ENCODE data around the gene SYTL1. TPM values are rescaled to one million over a fixed set of nuclear protein-coding genes. Genes with fewer than 3 reads are reported as not detected.

SYTL1 gene
- total and polyA plus RNA-seq, 4 donors, result 10.5 to 58.0 (median 34.6) TPM

DNA sequence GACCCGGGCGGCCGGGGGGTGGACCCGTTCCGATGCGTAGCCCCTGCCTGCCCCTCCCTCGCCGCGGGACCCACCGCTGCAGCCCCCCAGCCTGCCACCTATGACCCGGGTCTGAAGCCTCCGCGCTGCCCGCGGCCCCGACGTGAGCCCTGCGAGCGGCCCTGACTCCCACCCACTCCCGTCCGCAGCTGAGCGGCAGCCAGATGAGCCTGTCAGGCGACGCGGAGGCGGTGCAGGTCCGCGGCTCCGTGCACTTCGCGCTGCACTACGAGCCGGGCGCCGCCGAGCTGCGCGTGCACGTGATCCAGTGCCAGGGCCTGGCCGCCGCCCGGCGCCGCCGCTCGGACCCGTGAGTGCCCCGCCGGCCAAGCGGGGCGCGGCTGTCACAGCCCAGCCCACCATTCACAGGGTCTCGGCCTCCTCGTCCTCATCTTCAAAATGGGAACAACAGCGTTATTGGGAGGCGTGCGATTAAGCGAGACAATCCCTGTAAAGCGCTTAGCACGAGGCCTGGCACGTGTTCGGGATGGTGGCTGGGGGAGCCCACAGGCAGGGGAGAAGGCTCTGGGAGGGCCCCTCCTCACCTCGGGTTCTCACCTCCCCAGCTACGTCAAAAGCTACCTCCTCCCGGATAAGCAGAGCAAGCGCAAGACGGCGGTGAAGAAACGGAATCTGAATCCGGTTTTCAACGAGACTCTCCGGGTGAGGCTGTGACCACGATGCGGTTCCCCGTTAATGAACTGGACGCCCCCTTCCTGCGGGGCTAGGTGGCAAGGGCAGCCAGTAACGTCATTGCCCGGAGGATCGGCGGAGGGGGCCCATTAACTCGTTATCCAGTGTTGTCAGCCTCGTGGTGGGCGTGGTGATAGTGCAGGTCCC lies 8.2 kb downstream of the SYTL1 start:
- Histone ChIP-seq H3K9ac (ENCODE audit: insufficient read depth in 1 of 2, low read length in 2 of 2) (no peak overlapping the region), H3K9me3 (ENCODE audit: control insufficient read depth in 4 of 4, insufficient read depth in 3 of 4, low read length in 3 of 4) (no peaks in the 10 kb centered on the region), H3K4me1 (ENCODE audit: control insufficient read depth in 5 of 5, insufficient read depth in 5 of 5, low read length in 5 of 5) (peaks cover 0 to 22% (median 5%) of the 10 kb centered on the region in 5 donors), H3K4me3 (peak overlapping the region; percentile 20), H3K36me3 (ENCODE audit: control insufficient read depth in 4 of 4, insufficient read depth in 4 of 4, low read length in 4 of 4) (peaks cover 0 to 16% (median 0%) of the 10 kb centered on the region in 4 donors), H3K27ac (ENCODE audit: low read depth in 1 of 2, low read length in 1 of 2) (no peak overlapping the region), H3K27me3 (ENCODE audit: control insufficient read depth in 3 of 3, insufficient read depth in 3 of 3, low read length in 2 of 3) (peaks cover 0 to 15% (median 0%) of the 10 kb centered on the region in 3 donors)
- DNase-seq (peak; percentile 58 to 83 (median 74)), ATAC-seq (ENCODE audit: insufficient read depth, low FRiP score) (peak; percentile 32)
- 38 to 56% methylated on average over 79 to 84 of the region's 84 CpGs for WGBS, 2 donors
- TF ChIP-seq, protein P1, sequence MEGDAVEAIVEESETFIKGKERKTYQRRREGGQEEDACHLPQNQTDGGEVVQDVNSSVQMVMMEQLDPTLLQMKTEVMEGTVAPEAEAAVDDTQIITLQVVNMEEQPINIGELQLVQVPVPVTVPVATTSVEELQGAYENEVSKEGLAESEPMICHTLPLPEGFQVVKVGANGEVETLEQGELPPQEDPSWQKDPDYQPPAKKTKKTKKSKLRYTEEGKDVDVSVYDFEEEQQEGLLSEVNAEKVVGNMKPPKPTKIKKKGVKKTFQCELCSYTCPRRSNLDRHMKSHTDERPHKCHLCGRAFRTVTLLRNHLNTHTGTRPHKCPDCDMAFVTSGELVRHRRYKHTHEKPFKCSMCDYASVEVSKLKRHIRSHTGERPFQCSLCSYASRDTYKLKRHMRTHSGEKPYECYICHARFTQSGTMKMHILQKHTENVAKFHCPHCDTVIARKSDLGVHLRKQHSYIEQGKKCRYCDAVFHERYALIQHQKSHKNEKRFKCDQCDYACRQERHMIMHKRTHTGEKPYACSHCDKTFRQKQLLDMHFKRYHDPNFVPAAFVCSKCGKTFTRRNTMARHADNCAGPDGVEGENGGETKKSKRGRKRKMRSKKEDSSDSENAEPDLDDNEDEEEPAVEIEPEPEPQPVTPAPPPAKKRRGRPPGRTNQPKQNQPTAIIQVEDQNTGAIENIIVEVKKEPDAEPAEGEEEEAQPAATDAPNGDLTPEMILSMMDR (IDR thresholded peaks at IDR 0.05; ENCODE audit: control extremely low read depth, extremely low read depth), result no peak

DNA sequence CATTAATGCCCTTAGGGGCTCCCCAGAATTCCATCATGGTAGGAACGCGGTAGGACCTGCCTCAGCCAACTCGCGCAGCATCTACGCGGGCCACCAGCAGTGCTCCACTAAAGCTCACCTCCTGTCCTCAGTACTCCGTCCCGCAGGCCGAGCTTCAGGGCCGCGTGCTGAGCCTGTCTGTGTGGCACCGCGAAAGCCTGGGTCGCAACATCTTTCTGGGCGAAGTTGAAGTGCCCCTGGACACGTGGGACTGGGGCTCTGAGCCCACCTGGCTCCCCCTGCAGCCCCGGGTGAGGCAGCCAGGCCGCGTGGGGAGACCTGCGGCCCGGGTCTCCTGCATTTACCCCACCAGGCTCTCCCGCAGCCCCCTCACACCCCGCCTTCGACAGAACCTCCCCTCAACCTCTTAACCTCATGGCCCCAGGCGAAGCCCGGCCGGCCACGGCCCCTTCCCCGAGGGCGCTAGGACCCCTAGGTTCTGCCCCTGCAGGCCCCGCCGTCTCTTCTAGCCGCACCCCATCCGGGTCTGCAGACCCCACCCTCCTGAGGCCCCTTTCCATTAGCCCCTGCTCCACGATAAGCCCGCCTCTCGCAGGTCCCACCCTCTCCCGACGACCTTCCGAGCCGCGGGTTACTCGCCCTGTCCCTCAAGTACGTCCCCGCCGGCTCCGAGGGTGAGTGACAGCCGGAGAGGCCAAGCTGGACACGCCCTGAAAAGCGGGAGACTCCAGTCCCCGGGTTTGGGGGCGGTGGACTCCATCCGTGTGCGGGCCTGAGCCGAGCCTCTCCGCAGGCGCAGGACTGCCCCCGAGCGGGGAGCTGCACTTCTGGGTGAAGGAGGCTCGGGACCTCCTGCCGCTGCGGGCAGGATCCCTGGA lies 9.1 kb downstream of the SYTL1 start:
- peak; percentile 51 to 62 (median 61) for DNase-seq
- Histone ChIP-seq H3K4me3 (no peak overlapping the region), H3K36me3 (ENCODE audit: control insufficient read depth in 4 of 4, insufficient read depth in 4 of 4, low read length in 4 of 4) (peaks cover 0 to 25% (median 5%) of the 10 kb centered on the region in 4 donors), H3K9ac (ENCODE audit: insufficient read depth in 1 of 2, low read length in 2 of 2) (no peak overlapping the region), H3K27ac (ENCODE audit: low read depth in 1 of 2, low read length in 1 of 2) (peak overlapping the region in 1 of 2 donors; percentile 3), H3K9me3 (ENCODE audit: control insufficient read depth in 4 of 4, insufficient read depth in 3 of 4, low read length in 3 of 4) (no peaks in the 10 kb centered on the region), H3K27me3 (ENCODE audit: control insufficient read depth in 3 of 3, insufficient read depth in 3 of 3, low read length in 2 of 3) (peaks cover 0 to 15% (median 0%) of the 10 kb centered on the region in 3 donors), H3K4me1 (ENCODE audit: control insufficient read depth in 5 of 5, insufficient read depth in 5 of 5, low read length in 5 of 5) (peaks cover 0 to 22% (median 5%) of the 10 kb centered on the region in 5 donors)
- TF ChIP-seq, protein P1 (IDR thresholded peaks at IDR 0.05; ENCODE audit: control extremely low read depth, extremely low read depth), result no peak
- no peak for ATAC-seq (ENCODE audit: insufficient read depth, low FRiP score)
- 59 to 76% methylated on average over 62 of the region's 62 CpGs for WGBS, 2 donors

DNA sequence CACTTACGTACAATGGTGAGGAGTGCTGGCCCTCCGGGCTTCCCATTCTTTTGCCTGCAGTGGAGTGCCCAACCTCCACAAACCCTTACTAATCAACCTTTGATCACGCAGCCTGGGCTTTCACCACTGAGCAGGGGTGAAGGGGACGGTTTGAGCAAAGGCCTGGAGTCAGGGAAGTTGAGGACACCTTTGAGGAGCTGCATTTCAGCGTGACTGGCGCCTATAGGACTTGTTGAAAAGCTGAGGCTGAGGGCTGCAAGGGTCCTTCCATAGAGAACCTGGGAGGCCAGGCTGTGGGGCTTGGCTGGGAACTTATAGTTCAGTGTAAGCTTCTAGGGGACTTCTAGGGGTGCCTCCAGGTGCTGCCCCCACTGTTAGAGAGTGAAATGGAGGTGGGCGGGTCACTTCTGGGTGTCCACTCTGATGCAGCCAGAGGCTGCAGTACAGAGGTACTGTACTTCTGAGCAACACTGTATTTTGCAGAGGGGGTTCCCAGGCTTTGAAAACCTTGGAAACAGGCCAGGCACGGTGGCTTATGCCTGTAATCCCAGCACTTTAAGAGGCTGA lies 9.8 kb downstream of the SYTL1 start:
- DNase-seq (no peak), ATAC-seq (ENCODE audit: insufficient read depth, low FRiP score) (no peak)
- peak overlapping the region in 1 of 2 donors; percentile 3 for H3K27ac ChIP-seq (ENCODE audit: low read depth in 1 of 2, low read length in 1 of 2)
- TF ChIP-seq, protein P1 (IDR thresholded peaks at IDR 0.05; ENCODE audit: control extremely low read depth, extremely low read depth), result no peak
- WGBS, 2 donors, result 64 to 76% methylated on average over 8 of the region's 8 CpGs
- peaks cover 0 to 32% (median 5%) of the 10 kb centered on the region in 4 donors for H3K36me3 ChIP-seq (ENCODE audit: control insufficient read depth in 4 of 4, insufficient read depth in 4 of 4, low read length in 4 of 4)
- H3K4me3 ChIP-seq, result no peak overlapping the region
- peaks cover 0 to 15% (median 0%) of the 10 kb centered on the region in 3 donors for H3K27me3 ChIP-seq (ENCODE audit: control insufficient read depth in 3 of 3, insufficient read depth in 3 of 3, low read length in 2 of 3)
- H3K9me3 ChIP-seq (ENCODE audit: control insufficient read depth in 4 of 4, insufficient read depth in 3 of 4, low read length in 3 of 4), result no peaks in the 10 kb centered on the region
- no peak overlapping the region for H3K9ac ChIP-seq (ENCODE audit: insufficient read depth in 1 of 2, low read length in 2 of 2)
- peaks cover 0 to 22% (median 5%) of the 10 kb centered on the region in 5 donors for H3K4me1 ChIP-seq (ENCODE audit: control insufficient read depth in 5 of 5, insufficient read depth in 5 of 5, low read length in 5 of 5)
